A673 (cell line): ENCODE data around the gene APBA1.

Experiments used
- CTCF ChIP-seq: fragments of 300-800, 200-600 bp; sonication (generic); conservative IDR thresholded peaks from 2 replicates; pipeline ENCODE4 v1.5.1; 2017; ENCODE audit warnings: low read depth, mild to moderate bottlenecking, antibody characterized with exemption, low read length, moderate library complexity, mixed read lengths
- EZH2 ChIP-seq: fragments of 200-600 bp; sonication (generic); IDR thresholded peaks from 2 replicates; pipeline ENCODE4 v1.6.1; 2017; ENCODE audit warnings: borderline replicate concordance, low read depth, mild to moderate bottlenecking, mixed read lengths, antibody characterized with exemption, low read length; ENCODE audit not compliant: poor library complexity, severe bottlenecking

GRCh38 chr9:69463497-69464068 is 208.6 kb downstream of the APBA1 start:
- TF ChIP-seq CTCF: no peak
- TF ChIP-seq EZH2: no peak
